GM12891 (cell line): ENCODE measurements around the gene AATF.

ENCODE experiments used
- PAX5 ChIP-seq: IDR thresholded peaks from 2 replicates; pipeline ENCODE4 v1.6.1; 2011; ENCODE audit warnings: low read length, moderate library complexity, mild to moderate bottlenecking; ENCODE audit not compliant: insufficient read depth, severe bottlenecking
- POLR2AphosphoS5 ChIP-seq: IDR thresholded peaks from 2 replicates; pipeline ENCODE4 v1.6.1; 2011; ENCODE audit warnings: low read depth, low read length, control low read depth

DNA sequence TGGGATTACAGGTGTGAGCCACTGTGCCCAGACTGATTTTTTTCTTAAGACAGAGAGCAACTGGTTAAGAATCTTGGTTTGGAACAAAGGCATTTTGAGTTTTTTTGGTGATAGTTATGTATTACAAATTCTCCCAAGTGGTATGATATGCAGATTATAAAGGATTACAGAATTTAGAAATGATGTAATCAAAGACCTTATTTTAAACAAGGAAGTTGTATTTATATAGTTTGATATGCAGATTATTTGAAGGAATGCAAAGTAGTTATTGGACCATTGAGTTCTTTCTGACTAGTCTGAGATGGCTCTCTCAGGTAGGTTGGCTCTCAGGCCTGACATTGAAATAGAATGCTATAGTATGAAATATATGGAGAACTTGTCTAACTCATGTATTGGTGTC lies 34.9 kb downstream of the AATF start:
- TF ChIP-seq POLR2AphosphoS5 (no peak), PAX5 (no peak)
